ENCODE measurements around the gene SYNM. TPM values are rescaled to one million over a fixed set of nuclear protein-coding genes. Genes with fewer than 3 reads are reported as not detected.

The SYNM gene
- total RNA-seq, 1 donor from 2014 or later, result 0.02 TPM

- ChIA-PET CTCF (no interaction called here), POLR2A (no interaction called here)
- Mint-ChIP-seq H3K4me3 (no peak overlapping the region), H3K27ac (no peak overlapping the region), H3K9me3 (no peaks in the 10 kb centered on the region), H3K36me3 (ENCODE audit: low read depth) (no peaks in the 10 kb centered on the region), H3K27me3 (no peaks in the 10 kb centered on the region), H3K4me1 (no peaks in the 10 kb centered on the region)
- no peak for TF ChIP-seq CTCF (IDR thresholded peaks at IDR 0.05)
- DNase-seq (no peak), ATAC-seq (ENCODE audit: low read depth) (no peak)
- intact Hi-C loops (cut with micrococcal nuclease), result no loop called here
Measured at GRCh38 chr15:99180964-99181306, 76.1 kb downstream of the SYNM start.

- H3K36me3 Mint-ChIP-seq (ENCODE audit: low read depth), result no peaks in the 10 kb centered on the region
- no peaks in the 10 kb centered on the region for H3K9me3 Mint-ChIP-seq
- no peak overlapping the region for H3K27ac Mint-ChIP-seq
- ChIA-PET POLR2A (no interaction called here), CTCF (interaction anchor here (1.1 kb wide), 1 partner anchor 32 kb away, joined by 5 read pairs; no protein-coding TSS in a partner anchor)
- TF ChIP-seq CTCF (IDR thresholded peaks at IDR 0.05), result no peak
- DNase-seq (no peak), ATAC-seq (ENCODE audit: low read depth) (no peak)
- H3K4me1 Mint-ChIP-seq, result no peaks in the 10 kb centered on the region
- H3K27me3 Mint-ChIP-seq, result no peaks in the 10 kb centered on the region
- no peak overlapping the region for H3K4me3 Mint-ChIP-seq
- intact Hi-C loops (cut with micrococcal nuclease), result no loop called here
Measured at GRCh38 chr15:99181545-99181971, 76.7 kb downstream of the SYNM start.

GRCh38 chr15:99182791-99183190 lies 77.9 kb downstream of the SYNM start:
- Mint-ChIP-seq H3K27ac (no peak overlapping the region), H3K4me1 (no peaks in the 10 kb centered on the region), H3K36me3 (ENCODE audit: low read depth) (no peaks in the 10 kb centered on the region), H3K4me3 (no peak overlapping the region), H3K27me3 (no peaks in the 10 kb centered on the region), H3K9me3 (no peaks in the 10 kb centered on the region)
- intact Hi-C loops (cut with micrococcal nuclease), result no loop called here
- ATAC-seq (ENCODE audit: low read depth), result no peak
- POLR2A ChIA-PET, result no interaction called here
- CTCF ChIA-PET, result interaction anchor here (1.1 kb wide), 1 partner anchor 30 kb away, joined by 5 read pairs; no protein-coding TSS in a partner anchor
- no peak for TF ChIP-seq CTCF (IDR thresholded peaks at IDR 0.05)
- no peak for DNase-seq

Other genes starting within 250 kb of the SYNM start
- not detected in 2 replicates for gene PGPEP1L, start 97.3 kb upstream of the SYNM start, total RNA-seq
- 2.7 and 3.1 TPM in 2 replicates for gene TTC23, start 144.5 kb downstream of the SYNM start, total RNA-seq
- gene LRRC28, start 146.4 kb downstream of the SYNM start, total RNA-seq, result 20.1 and 21.2 TPM in 2 replicates